Measurements from ENCODE around the gene COQ4. TPM values are rescaled to one million over a fixed set of nuclear protein-coding genes. Genes with fewer than 3 reads are reported as not detected.

The COQ4 gene
- total RNA-seq, 1 experiment from 2014 or later, result 45.8 TPM

DNA sequence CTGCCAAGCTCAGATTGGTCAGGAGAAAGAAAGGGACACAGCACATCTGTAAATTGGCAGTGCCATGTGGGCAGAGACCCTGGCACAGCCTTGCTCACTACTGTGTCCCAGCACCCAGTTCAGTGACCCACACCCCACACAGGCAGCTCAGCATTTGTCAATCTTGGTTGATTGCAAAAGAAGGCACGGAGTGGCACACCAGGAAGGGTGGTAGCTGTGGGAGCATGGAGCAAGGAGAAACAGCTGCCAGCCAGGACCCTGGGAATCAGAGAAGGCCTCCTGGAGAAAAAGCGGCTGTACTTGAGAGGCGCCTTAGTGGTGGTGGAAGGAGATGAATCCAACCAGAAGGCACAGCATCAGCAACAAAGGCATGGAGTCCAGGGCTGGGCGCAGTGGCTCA is 21.2 kb downstream of the COQ4 start:
- Histone ChIP-seq H3K9me3 (ENCODE audit: control insufficient read depth in 1 of 2, insufficient read depth in 1 of 2, low read depth in 1 of 2, low read length in 2 of 2) (no peaks in the 10 kb centered on the region), H3K9ac (ENCODE audit: low read length) (no peak overlapping the region), H3K27me3 (ENCODE audit: insufficient read depth, low read length) (no peaks in the 10 kb centered on the region), H3K36me3 (ENCODE audit: control insufficient read depth in 1 of 2, insufficient read depth in 2 of 2, low read length in 2 of 2) (peaks cover 8 to 26% of the 10 kb centered on the region in 2 experiments; a peak in 3 of 4 replicates), H3K79me2 (ENCODE audit: insufficient read depth, low read length) (peaks cover 10% of the 10 kb centered on the region), H3K9me2 (ENCODE audit: insufficient read depth) (no peaks in the 10 kb centered on the region), H4K20me1 (ENCODE audit: insufficient read depth) (no peaks in the 10 kb centered on the region), H2AFZ (ENCODE audit: low read depth, low read length, poor library complexity, severe bottlenecking) (no peak overlapping the region), H3K27ac (ENCODE audit: low read depth, low read length) (no peak overlapping the region), H3K4me1 (ENCODE audit: control insufficient read depth in 1 of 2, insufficient read depth in 2 of 2, low read length in 2 of 2) (peaks cover 0 to 20% of the 10 kb centered on the region in 2 experiments; a peak in 2 of 4 replicates), H3K4me3 (replicated peaks in 1 of 2; ENCODE audit: low read depth in 1 of 2, low read length in 2 of 2) (no peak overlapping the region), H3K4me2 (ENCODE audit: low read length) (no peak overlapping the region)
- ATAC-seq, result no peak
- POLR2A ChIA-PET, result no interaction called here
- RAD21 ChIA-PET (ENCODE audit: low non-redundant PET in 1 of 2, low total read pairs in 2 of 2, uncharacterized antibody in 2 of 2, unreplicated experiment in 2 of 2), result no interaction called here
- intact Hi-C loops (cut with micrococcal nuclease), result loop anchor here (10.0 kb wide), 1 partner anchor 149 kb away; the partner anchor contains the start of gene CIZ1
- no peak for DNase-seq (ENCODE audit: low read depth, low spot score)
- TF ChIP-seq EZH2 (IDR thresholded peaks at IDR 0.05), result no peak
- TF ChIP-seq ZFX (IDR thresholded peaks at IDR 0.05), result no peak
- no peak for TF ChIP-seq ZBTB33 (IDR thresholded peaks at IDR 0.05; ENCODE audit: extremely low read depth, insufficient replicate concordance, low read length)
- TF ChIP-seq CTCF (IDR thresholded peaks at IDR 0.05 in 2 of 3, conservative IDR thresholded peaks at IDR 0.05 in 1 of 3; ENCODE audit: borderline replicate concordance in 1 of 3, insufficient read depth in 1 of 3, low read depth in 2 of 3, low read length in 2 of 3), result no peak
- no peak for TF ChIP-seq CBX3 (IDR thresholded peaks at IDR 0.05; ENCODE audit: low read depth)
- no peak for TF ChIP-seq POLR2A (IDR thresholded peaks at IDR 0.05; ENCODE audit: borderline replicate concordance, extremely low read depth, insufficient read depth, insufficient read length)
- TF ChIP-seq SRF (IDR thresholded peaks at IDR 0.05; ENCODE audit: low read depth), result no peak
- TF ChIP-seq, protein P1, sequence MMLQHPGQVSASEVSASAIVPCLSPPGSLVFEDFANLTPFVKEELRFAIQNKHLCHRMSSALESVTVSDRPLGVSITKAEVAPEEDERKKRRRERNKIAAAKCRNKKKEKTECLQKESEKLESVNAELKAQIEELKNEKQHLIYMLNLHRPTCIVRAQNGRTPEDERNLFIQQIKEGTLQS (IDR thresholded peaks at IDR 0.05), result no peak
- TF ChIP-seq, protein P2, sequence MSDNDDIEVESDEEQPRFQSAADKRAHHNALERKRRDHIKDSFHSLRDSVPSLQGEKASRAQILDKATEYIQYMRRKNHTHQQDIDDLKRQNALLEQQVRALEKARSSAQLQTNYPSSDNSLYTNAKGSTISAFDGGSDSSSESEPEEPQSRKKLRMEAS (IDR thresholded peaks at IDR 0.05), result no peak
- no peak for TF ChIP-seq REST (IDR thresholded peaks at IDR 0.05; ENCODE audit: low read depth)
- TF ChIP-seq FOSL1 (IDR thresholded peaks at IDR 0.05; ENCODE audit: low read depth), result no peak
- TF ChIP-seq ZNF274 (IDR thresholded peaks at IDR 0.05; ENCODE audit: low read depth, low read length), result no peak
- TF ChIP-seq POLR2AphosphoS5 (IDR thresholded peaks at IDR 0.05; ENCODE audit: low read depth, low read length), result no peak
- no peak for TF ChIP-seq EGR1 (IDR thresholded peaks at IDR 0.05; ENCODE audit: low read depth)
- no peak for TF ChIP-seq SIN3A (IDR thresholded peaks at IDR 0.05; ENCODE audit: low read depth)
- no peak for TF ChIP-seq YY1 (IDR thresholded peaks at IDR 0.05; ENCODE audit: extremely low read depth, insufficient replicate concordance, low read depth, low read length)
- CTCF ChIA-PET, result no interaction called here
- no TSS peak for BruUV-seq (replicated peaks)

Measured in HCT116 (cell line).